ENCODE data around the gene INPP5D.
A peak's percentile ranks its signal among the peaks of the same experiment; 100 is the strongest.

- no peak for TF ChIP-seq POLR2AphosphoS5 (IDR thresholded peaks at IDR 0.05; ENCODE audit: insufficient read depth, low read depth, low read length)
- no peak for TF ChIP-seq CTCF (IDR thresholded peaks at IDR 0.05; ENCODE audit: extremely low read depth in 1 of 2, insufficient read depth in 1 of 2, low read depth in 1 of 2, low read length in 2 of 2)
- no peak for TF ChIP-seq POLR2A (IDR thresholded peaks at IDR 0.05; ENCODE audit: low read depth, low read length)
- TF ChIP-seq MAX (IDR thresholded peaks at IDR 0.05; ENCODE audit: insufficient read depth, insufficient read length) = no peak
- no peak for TF ChIP-seq EZH2 (IDR thresholded peaks at IDR 0.05; ENCODE audit: borderline replicate concordance, low read depth, low read length, severe bottlenecking)
- peak; percentile 19 for TF ChIP-seq JUN (IDR thresholded peaks at IDR 0.05; ENCODE audit: borderline replicate concordance, insufficient read depth, insufficient read length, low read depth)
Measured at GRCh38 chr2:233085037-233085838, 25.1 kb downstream of the INPP5D start.

Data from endothelial cell of umbilical vein (primary cell).